ENCODE results near the gene SLC22A23.

The SLC22A23 gene

GRCh38 chr6:3291987-3292386, 164.9 kb downstream of the SLC22A23 start:
- Histone ChIP-seq H3K4me1 (ENCODE audit: control insufficient read depth, insufficient read depth, low read length) (no peaks in the 10 kb centered on the region), H3K9me3 (ENCODE audit: control insufficient read depth, insufficient read depth, low read depth, low read length) (no peaks in the 10 kb centered on the region), H3K36me3 (ENCODE audit: control insufficient read depth in 2 of 2, insufficient read depth in 1 of 2, low read length in 2 of 2) (peaks cover 0 to 27% of the 10 kb centered on the region in 2 experiments; a peak in 2 of 3 replicates), H3K4me3 (ENCODE audit: low read depth, low read length) (no peak overlapping the region), H3K27ac (ENCODE audit: extremely low read depth, low read depth, low read length) (no peak overlapping the region)
- TF ChIP-seq ZNF549 (tag by site-specific recombination; IDR thresholded peaks at IDR 0.05) (no peak), ZBTB20 (tag by site-specific recombination; IDR thresholded peaks at IDR 0.05) (no peak), PATZ1 (tag by site-specific recombination; IDR thresholded peaks at IDR 0.05) (no peak), ZNF623 (tag by site-specific recombination; IDR thresholded peaks at IDR 0.05) (no peak), ZNF76 (tag by site-specific recombination; IDR thresholded peaks at IDR 0.05; ENCODE audit: borderline replicate concordance, low read depth) (no peak), KLF1 (tag by site-specific recombination; IDR thresholded peaks at IDR 0.05) (no peak), SP3 (tag by site-specific recombination; IDR thresholded peaks at IDR 0.05) (no peak), ZNF184 (tag by site-specific recombination; IDR thresholded peaks at IDR 0.05) (no peak), ZNF837 (tag by site-specific recombination; IDR thresholded peaks at IDR 0.05) (no peak), ZNF777 (tag by site-specific recombination; IDR thresholded peaks at IDR 0.05; ENCODE audit: borderline replicate concordance) (no peak), ZNF560 (tag by site-specific recombination; IDR thresholded peaks at IDR 0.05; ENCODE audit: borderline replicate concordance) (no peak), ZBTB17 (tag by site-specific recombination; IDR thresholded peaks at IDR 0.05) (no peak)
- ChIA-PET POLR2A (interaction anchor here (0.6 to 0.7 kb wide), 2 partner anchors 123 to 241 kb away, joined by 3 read pairs; no protein-coding TSS in a partner anchor), CTCF (interaction anchor here (0.6 to 1.4 kb wide), 2 partner anchors 13 to 175 kb away, joined by 3 to 4 read pairs; no protein-coding TSS in a partner anchor)

GRCh38 chr6:3291346-3291745, 165.5 kb downstream of the SLC22A23 start:
- ChIA-PET POLR2A (interaction anchor here (0.6 to 0.7 kb wide), 2 partner anchors 123 to 241 kb away, joined by 3 read pairs; no protein-coding TSS in a partner anchor), CTCF (interaction anchor here (0.5 to 1.5 kb wide), 7 partner anchors 9 to 450 kb away, joined by 3 to 5 read pairs (median 3); no protein-coding TSS in a partner anchor)
- Histone ChIP-seq H3K9me3 (ENCODE audit: control insufficient read depth, insufficient read depth, low read depth, low read length) (no peaks in the 10 kb centered on the region), H3K36me3 (ENCODE audit: control insufficient read depth in 2 of 2, insufficient read depth in 1 of 2, low read length in 2 of 2) (peaks cover 0 to 28% of the 10 kb centered on the region in 2 experiments; a peak in 2 of 3 replicates), H3K4me1 (ENCODE audit: control insufficient read depth, insufficient read depth, low read length) (no peaks in the 10 kb centered on the region), H3K4me3 (ENCODE audit: low read depth, low read length) (no peak overlapping the region), H3K27ac (ENCODE audit: extremely low read depth, low read depth, low read length) (no peak overlapping the region)
- TF ChIP-seq SETDB1 (IDR thresholded peaks at IDR 0.05; ENCODE audit: insufficient read length, low read length), result no peak
- TF ChIP-seq ZNF354C (tag by site-specific recombination; IDR thresholded peaks at IDR 0.05; ENCODE audit: borderline replicate concordance, low read depth), result no peak
- TF ChIP-seq GLI2 (tag by site-specific recombination; IDR thresholded peaks at IDR 0.05; ENCODE audit: borderline replicate concordance, low read depth), result no peak
- no peak for TF ChIP-seq ZNF223 (tag by site-specific recombination; IDR thresholded peaks at IDR 0.05)
- no peak for TF ChIP-seq YY2 (tag by site-specific recombination; IDR thresholded peaks at IDR 0.05)
- TF ChIP-seq ZNF248 (tag by site-specific recombination; IDR thresholded peaks at IDR 0.05), result no peak
- no peak for TF ChIP-seq ZNF654 (tag by site-specific recombination; IDR thresholded peaks at IDR 0.05; ENCODE audit: low read depth)
- no peak for TF ChIP-seq ZNF184 (tag by site-specific recombination; IDR thresholded peaks at IDR 0.05)
- no peak for TF ChIP-seq ZNF114 (tag by site-specific recombination; IDR thresholded peaks at IDR 0.05)
- no peak for TF ChIP-seq ZNF561 (tag by site-specific recombination; IDR thresholded peaks at IDR 0.05; ENCODE audit: borderline replicate concordance)
- TF ChIP-seq ZNF24 (tag by site-specific recombination; IDR thresholded peaks at IDR 0.05), result no peak
- no peak for TF ChIP-seq EGR2 (tag by site-specific recombination; IDR thresholded peaks at IDR 0.05; ENCODE audit: low read depth)
- no peak for TF ChIP-seq ZBTB21 (tag by site-specific recombination; IDR thresholded peaks at IDR 0.05)
- no peak for TF ChIP-seq KLF7 (tag by site-specific recombination; IDR thresholded peaks at IDR 0.05; ENCODE audit: borderline replicate concordance)
- no peak for TF ChIP-seq ZNF560 (tag by site-specific recombination; IDR thresholded peaks at IDR 0.05; ENCODE audit: borderline replicate concordance)
- no peak for TF ChIP-seq MEIS1 (CRISPR knock-in tag; IDR thresholded peaks at IDR 0.05; ENCODE audit: borderline replicate concordance)
- TF ChIP-seq ZFP37 (tag by site-specific recombination; IDR thresholded peaks at IDR 0.05), result no peak
- no peak for TF ChIP-seq INSM2 (tag by site-specific recombination; IDR thresholded peaks at IDR 0.05)
- TF ChIP-seq PRDM6 (tag by site-specific recombination; IDR thresholded peaks at IDR 0.05), result no peak
